ENCODE data around the gene PI16.
A peak's percentile ranks its signal among the peaks of the same experiment; 100 is the strongest.

PI16 gene

DNA sequence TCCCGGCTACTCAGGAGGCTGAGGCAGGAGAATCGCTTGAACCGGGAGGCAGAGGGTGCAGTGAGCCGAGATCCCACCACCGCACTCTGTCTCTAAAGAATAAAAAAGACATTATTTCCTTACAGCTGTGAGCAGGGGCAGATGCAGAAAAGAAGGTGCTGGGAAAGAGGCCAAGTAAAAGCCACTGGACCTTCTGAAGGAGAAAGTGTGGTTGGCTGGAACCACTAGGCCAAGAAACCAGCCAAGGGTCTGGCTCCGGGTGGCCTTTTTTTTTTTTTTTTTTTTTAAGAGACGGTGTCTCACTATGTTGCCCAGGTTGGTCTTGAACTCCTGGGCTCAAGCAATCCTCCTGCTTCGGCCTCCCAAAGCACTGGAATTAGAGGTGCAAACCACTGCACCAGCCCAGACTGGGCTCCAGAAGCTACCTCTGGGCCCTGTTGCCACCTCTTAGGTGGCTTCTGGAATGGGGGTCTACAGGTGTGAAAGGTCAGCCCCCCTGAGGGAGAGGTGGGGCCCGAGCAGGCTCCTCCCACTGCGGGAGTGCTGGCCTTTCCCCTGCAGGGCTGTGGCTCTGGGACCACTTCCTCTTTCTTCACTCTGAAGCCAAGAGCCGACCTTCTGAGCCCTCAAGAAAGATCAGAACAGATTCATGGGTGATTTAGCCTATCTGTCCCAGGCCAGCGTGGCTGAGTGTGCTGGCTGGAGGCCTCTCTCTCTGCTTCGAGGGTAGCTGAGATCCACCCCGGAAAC is 50.7 kb downstream of the PI16 start, which contains the start of gene FGD2:
FGD2 (plus strand) TSS at position 595 of the 750 bp plus-strand sequence. CDS start 163 bp downstream, outside the sequence.
- peak; percentile 70 to 73 for DNase-seq

DNA sequence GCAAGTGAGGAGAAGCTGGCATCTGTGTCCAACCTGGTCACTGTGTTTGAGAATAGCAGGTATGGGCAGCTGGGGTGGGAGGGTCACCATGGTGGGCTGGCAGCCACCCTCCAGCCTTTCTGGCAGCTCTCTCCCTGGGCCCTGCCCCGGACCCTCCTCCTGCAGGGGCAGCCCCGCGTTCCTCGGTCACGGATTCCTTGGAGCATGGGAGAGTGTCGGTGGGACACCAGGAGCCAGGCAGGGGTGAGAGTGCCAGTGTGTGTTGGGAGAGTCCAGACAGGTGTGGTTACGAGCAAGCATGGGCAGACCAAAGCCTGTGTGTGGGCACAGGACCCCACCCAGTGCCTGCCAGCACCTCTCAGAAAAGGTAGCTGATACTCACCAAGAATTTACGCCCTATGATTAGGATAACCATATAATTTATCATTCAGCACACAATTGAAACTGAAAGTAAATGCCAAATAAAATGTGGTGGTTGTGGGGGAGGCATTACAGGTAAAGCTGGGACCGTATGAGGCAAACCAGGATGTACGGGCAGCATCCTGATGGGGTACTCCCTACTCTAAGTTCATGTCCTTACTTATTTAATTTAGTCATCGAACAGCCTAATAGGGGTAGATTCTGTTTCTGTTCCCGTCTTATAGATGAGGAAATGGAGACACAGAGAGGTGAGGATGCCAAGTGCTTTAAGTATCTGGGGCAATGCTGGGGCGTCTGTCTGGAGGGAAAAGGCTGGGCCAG is 51.5 kb downstream of the PI16 start:
- DNase-seq, result peak in 1 of 2 donors; percentile 28

DNA sequence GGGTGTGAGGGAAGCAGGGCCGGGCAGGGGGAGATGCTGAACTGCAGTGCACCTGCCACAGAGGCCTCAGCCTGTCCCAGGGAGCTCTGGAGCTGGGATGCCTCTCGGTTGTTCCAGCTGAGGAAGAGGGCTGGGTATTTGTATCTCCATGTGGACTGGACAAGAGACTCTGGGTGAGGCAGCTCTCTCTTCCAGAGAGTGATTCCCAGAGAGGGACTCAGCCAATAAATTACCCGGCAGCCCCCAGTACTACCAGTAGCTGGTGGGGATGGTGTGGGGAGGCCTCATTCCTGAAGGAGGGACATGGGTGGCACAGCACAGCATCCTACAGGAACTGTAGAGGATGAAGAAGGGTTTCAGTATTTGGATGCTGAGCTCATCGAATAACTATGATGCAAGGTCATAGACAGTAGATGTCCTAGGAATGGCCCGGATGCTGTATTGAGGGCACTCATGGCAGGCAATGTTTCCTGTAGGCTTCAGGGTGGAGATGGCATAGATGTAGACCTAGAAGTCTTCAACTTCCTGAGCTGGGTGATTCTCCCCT is 52.3 kb downstream of the PI16 start:
- peak; percentile 27 to 34 for DNase-seq

DNA sequence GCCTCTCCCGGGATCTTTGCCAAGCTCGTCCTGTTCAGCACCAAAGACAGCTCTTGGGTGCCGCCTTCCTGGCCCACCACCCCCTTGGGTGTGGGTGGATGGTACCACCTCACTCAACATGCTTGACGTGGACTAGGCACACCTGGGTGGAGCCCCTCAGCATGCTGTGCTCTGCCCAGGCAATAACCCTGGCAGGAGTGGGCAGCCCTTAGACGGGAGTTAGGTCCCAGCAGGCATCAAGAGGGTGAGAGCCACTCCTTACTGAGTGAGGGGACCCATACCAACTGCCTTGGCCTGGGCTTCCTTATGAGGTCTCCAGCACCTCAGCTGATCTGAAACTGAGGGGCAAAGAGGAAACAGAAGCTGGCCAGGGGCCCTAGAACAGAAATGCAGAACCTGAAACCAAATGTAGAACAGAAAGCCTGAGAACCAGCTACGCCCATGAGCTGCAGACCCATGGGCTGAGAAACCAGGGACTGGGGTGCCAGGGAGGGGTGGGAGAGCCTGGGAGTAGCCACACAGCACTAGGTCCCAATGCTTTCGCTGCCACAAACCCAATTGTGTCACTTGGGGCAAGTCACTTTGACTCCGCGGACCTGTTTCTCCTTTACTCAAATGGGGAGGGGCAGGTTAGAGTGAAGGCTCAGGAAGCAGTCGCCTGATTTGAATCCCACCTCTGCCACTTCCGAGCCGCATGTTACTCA is 53.0 kb downstream of the PI16 start:
- peak; percentile 79 to 87 for DNase-seq

DNA sequence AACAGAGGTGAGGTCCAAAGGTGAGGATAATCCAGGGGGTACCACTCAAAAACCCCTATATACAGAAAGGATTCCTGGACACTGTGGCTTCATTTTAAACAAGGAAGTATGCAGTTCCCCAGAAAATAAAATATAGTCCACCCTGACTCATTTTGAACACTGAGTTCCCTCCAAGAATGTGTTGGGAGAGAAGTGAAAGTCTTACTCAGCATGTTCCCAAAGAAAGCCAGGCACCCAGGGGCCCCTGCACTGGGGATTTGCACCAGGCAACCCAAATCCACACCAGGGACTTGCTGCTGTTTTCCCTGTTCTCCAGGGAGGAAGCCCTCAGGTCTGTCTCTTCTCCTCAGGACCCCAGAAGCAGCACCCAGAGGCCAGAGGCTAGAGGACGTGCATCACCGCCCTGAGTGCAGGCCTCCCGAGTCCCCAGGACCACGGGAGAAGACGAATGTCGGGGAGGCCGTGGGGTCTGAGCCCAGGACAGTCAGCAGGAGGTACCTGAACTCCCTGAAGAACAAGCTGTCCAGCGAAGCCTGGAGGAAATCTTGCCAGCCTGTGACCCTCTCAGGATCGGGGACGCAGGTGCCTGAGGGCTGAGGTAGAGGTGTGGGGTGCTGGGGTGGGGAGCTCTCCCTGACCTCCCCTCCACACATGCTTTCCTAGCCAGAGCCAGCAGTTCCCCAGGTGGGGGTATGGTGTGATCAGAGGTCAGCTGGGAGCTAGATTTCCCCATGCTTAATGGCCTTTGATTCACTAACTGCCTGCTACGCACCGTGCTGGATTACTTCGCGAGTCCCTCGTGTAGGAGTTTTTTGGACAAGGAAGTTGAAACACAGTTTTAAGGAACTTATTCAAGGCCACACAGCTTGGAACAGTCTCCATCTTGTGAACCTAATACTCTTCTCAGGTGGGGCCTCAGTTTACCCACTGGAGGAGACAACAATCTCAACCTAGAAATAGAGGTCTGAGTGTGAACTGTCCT is 54.2 kb downstream of the PI16 start:
- DNase-seq, result peak; percentile 69 to 72

DNA sequence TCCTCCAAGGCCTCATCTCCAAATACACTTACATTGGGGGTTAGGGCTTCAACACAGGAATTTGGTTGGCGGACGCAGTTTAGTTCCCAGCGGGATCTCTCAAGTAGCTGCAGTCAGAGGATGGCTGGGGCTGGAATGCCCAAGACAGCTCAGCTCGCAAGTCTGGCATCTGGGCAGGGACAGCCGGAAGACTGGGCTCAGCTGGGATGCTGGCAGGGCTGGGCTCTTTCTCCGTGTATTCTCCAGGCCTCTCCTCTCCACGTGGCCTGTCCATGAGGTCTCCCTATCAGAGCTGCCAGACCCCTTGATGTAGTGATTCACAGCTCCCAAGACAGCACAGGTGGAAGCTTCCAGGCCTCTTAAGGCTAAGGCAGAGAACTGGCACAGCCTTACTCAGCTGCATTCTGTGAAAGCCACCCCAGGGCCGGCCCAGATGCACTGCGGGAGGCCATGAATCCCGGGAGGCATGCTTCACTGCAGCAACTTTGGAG is 55.9 kb downstream of the PI16 start:
- no peak for DNase-seq

DNA sequence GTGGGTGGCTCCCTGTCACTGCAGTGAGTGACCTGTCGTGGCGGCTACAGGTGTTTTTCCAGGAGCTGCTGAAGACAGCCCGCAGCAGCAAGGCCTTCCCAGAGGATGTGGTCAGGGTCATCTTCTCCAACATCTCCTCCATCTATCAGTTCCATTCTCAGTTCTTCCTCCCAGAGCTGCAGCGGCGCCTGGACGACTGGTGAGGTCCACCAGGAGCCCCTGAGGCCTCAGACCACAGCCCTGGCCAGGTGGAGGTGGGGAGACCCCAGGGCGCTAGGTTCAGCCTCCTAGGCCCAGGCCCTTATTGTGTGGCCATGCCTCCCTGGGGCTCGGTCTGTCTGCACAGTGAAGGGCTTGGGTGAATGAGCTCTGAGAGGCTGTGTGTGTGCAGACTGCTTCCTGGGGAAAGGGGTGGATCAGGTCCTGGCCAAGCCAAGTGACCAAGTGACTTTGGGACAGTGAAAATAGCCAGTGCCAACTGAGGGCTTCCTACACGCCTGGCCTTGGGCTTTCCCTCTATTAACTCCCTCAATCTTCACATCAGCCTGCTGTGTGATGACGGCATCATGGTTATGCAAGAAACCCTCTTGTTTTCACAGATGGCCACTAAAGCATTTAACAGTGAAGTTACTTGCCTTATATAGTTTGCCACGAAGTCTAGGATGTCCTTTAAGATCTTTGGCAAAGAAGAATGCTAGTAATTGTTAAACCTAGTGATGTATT is 57.3 kb downstream of the PI16 start:
- peak; percentile 29 to 46 for DNase-seq

DNA sequence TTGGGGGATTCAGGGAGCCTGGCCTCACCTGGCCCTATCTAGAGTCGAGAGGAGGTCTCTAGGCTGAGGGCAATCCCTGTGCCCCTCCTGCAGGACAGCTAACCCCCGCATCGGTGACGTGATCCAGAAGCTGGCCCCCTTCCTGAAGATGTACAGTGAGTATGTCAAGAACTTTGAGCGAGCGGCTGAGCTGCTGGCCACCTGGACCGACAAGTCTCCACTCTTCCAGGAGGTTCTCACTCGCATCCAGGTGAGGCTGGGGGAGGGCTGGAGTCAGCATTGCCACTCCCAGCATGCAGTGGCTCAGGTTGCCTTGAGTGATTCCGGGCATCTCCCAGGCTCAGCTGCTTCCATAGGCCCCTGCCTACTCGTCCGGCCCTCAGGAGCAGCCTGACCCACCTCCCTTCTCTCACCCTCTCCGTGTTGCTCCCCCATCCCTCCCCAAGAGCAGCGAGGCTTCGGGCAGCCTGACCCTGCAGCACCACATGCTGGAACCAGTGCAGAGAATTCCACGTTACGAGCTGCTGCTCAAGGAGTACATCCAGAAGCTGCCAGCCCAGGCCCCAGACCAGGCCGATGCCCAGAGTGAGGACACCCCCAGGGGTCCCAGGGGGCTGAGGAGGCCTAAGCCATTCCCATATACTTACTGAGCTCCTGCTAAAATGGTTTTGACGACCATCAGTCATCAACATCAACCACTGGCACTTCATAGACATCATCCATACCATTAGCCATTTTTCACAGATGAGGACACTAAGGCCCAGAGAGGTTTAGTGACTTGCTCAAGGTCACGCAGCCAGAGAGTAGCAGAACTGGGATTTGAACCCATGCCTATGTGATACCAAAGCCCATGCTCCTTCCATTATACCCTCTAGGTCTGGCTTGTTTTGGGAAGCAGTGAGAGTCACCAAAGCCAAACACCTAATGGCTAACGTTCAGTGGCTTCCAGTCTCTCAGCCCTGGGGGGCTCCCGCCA is 59.3 kb downstream of the PI16 start:
- DNase-seq, result no peak

All from inflammatory macrophage (primary cell).